Activated CD4-positive, alpha-beta memory T cell treated with anti-CD3 and anti-CD28 coated beads, Interleukin-2, amount 10 ng/mL, durations not matched to agents 7 days and 5 days (primary cell): ENCODE data around the gene COL13A1. TPM values are rescaled to one million over a fixed set of nuclear protein-coding genes. Genes with fewer than 3 reads are reported as not detected.

Experiments
- CTCF ChIA-PET: fragments of 350-600 bp; sonication (Branson Sonifier 250); formaldehyde crosslinking; loops from one replicate; lab custom pipeline; 2021; ENCODE audit warnings: antibody characterized with exemption, inconsistent platforms; lab: Charles Lee
- POLR2A ChIA-PET: fragments of 350-600 bp; sonication (Branson Sonifier 250); formaldehyde crosslinking; loops from one replicate; lab custom pipeline; 2021; ENCODE audit warnings: antibody characterized with exemption; lab: Charles Lee
- DNase-seq: peaks from one replicate; pipeline ENCODE4 v3.0.0-alpha.2; 2020
- H3K27ac Mint-ChIP-seq: one replicate; pipeline ENCODE4 v1.8.0; 2021; ENCODE audit warnings: mild to moderate bottlenecking, mixed read lengths
- H3K27me3 Mint-ChIP-seq: one replicate; pipeline ENCODE4 v1.8.0; 2021; ENCODE audit warnings: mixed read lengths
- H3K36me3 Mint-ChIP-seq: one replicate; pipeline ENCODE4 v1.8.0; 2021; ENCODE audit warnings: low read depth, mixed read lengths
- H3K4me1 Mint-ChIP-seq: one replicate; pipeline ENCODE4 v1.8.0; 2021; ENCODE audit warnings: mixed read lengths
- H3K4me3 Mint-ChIP-seq: one replicate; pipeline ENCODE4 v1.8.0; 2021; ENCODE audit warnings: mild to moderate bottlenecking, mixed read lengths
- H3K9me3 Mint-ChIP-seq: one replicate; pipeline ENCODE4 v1.8.0; 2021; ENCODE audit warnings: mixed read lengths
- total RNA-seq, 2 experiments: library from RNA; stranded (reverse); gene quantifications; one replicate each; pipeline ENCODE4 v1.2.3, GENCODE V29; 2021

Gene COL13A1
- total RNA-seq, 2 experiments from 2014 or later = not detected

GRCh38 chr10:69974551-69975155 lies 172.9 kb downstream of the COL13A1 start:
- CTCF ChIA-PET = interaction anchor here (2.4 kb wide), 1 partner anchor 16 kb away, joined by 9 read pairs; no protein-coding TSS in a partner anchor
- no peaks in the 10 kb centered on the region for H3K9me3 Mint-ChIP-seq
- H3K4me1 Mint-ChIP-seq = peaks cover 6% of the 10 kb centered on the region
- no peak for DNase-seq
- H3K36me3 Mint-ChIP-seq = no peaks in the 10 kb centered on the region
- POLR2A ChIA-PET = no interaction called here
- H3K4me3 Mint-ChIP-seq = no peak overlapping the region
- H3K27ac Mint-ChIP-seq = no peak overlapping the region
- peaks cover 48% of the 10 kb centered on the region for H3K27me3 Mint-ChIP-seq

GRCh38 chr10:69976795-69977546 lies 175.3 kb downstream of the COL13A1 start:
- Mint-ChIP-seq H3K4me3 (no peak overlapping the region), H3K9me3 (peaks cover 11% of the 10 kb centered on the region), H3K27ac (no peak overlapping the region), H3K27me3 (peaks cover 41% of the 10 kb centered on the region), H3K4me1 (peaks cover 6% of the 10 kb centered on the region), H3K36me3 (no peaks in the 10 kb centered on the region)
- DNase-seq = no peak
- ChIA-PET POLR2A (no interaction called here), CTCF (interaction anchor here (2.4 kb wide), 1 partner anchor 18 kb away, joined by 9 read pairs; no protein-coding TSS in a partner anchor)

GRCh38 chr10:69979174-69979573 lies 177.5 kb downstream of the COL13A1 start:
- no peak overlapping the region for H3K27ac Mint-ChIP-seq
- peaks cover 11% of the 10 kb centered on the region for H3K9me3 Mint-ChIP-seq
- H3K36me3 Mint-ChIP-seq = no peaks in the 10 kb centered on the region
- DNase-seq = no peak
- H3K4me3 Mint-ChIP-seq = no peak overlapping the region
- peaks cover 6% of the 10 kb centered on the region for H3K4me1 Mint-ChIP-seq
- H3K27me3 Mint-ChIP-seq = peaks cover 38% of the 10 kb centered on the region
- ChIA-PET POLR2A (no interaction called here), CTCF (no interaction called here)

- Mint-ChIP-seq H3K27me3 (peaks cover 28% of the 10 kb centered on the region), H3K4me1 (peaks cover 6% of the 10 kb centered on the region), H3K36me3 (no peaks in the 10 kb centered on the region), H3K27ac (no peak overlapping the region), H3K9me3 (peaks cover 11% of the 10 kb centered on the region), H3K4me3 (no peak overlapping the region)
- no peak for DNase-seq
- ChIA-PET CTCF (no interaction called here), POLR2A (no interaction called here)
Measured at GRCh38 chr10:69980672-69981071, 179.0 kb downstream of the COL13A1 start.

- no peak overlapping the region for H3K4me3 Mint-ChIP-seq
- no peak overlapping the region for H3K27ac Mint-ChIP-seq
- H3K36me3 Mint-ChIP-seq = no peaks in the 10 kb centered on the region
- H3K9me3 Mint-ChIP-seq = no peaks in the 10 kb centered on the region
- no peaks in the 10 kb centered on the region for H3K4me1 Mint-ChIP-seq
- H3K27me3 Mint-ChIP-seq = peaks cover 23% of the 10 kb centered on the region
- no peak for DNase-seq
- POLR2A ChIA-PET = no interaction called here
- CTCF ChIA-PET = no interaction called here
Measured at GRCh38 chr10:69988094-69988493, 186.4 kb downstream of the COL13A1 start.

GRCh38 chr10:69991151-69991550 lies 189.4 kb downstream of the COL13A1 start:
- Mint-ChIP-seq H3K4me3 (no peak overlapping the region), H3K9me3 (no peaks in the 10 kb centered on the region), H3K27ac (no peak overlapping the region), H3K4me1 (no peaks in the 10 kb centered on the region), H3K36me3 (no peaks in the 10 kb centered on the region), H3K27me3 (peaks cover 24% of the 10 kb centered on the region)
- POLR2A ChIA-PET = no interaction called here
- DNase-seq = no peak
- CTCF ChIA-PET = no interaction called here

- ChIA-PET POLR2A (no interaction called here), CTCF (interaction anchor here (1.1 kb wide), 1 partner anchor 35 kb away, joined by 7 read pairs; no protein-coding TSS in a partner anchor)
- Mint-ChIP-seq H3K4me3 (no peak overlapping the region), H3K4me1 (no peaks in the 10 kb centered on the region), H3K36me3 (no peaks in the 10 kb centered on the region), H3K9me3 (no peaks in the 10 kb centered on the region), H3K27ac (no peak overlapping the region), H3K27me3 (peaks cover 23% of the 10 kb centered on the region)
- DNase-seq = no peak
Measured at GRCh38 chr10:69994262-69994661, 192.6 kb downstream of the COL13A1 start.

GRCh38 chr10:69996611-69997010 lies 194.9 kb downstream of the COL13A1 start:
- Mint-ChIP-seq H3K4me1 (no peaks in the 10 kb centered on the region), H3K36me3 (no peaks in the 10 kb centered on the region), H3K4me3 (no peak overlapping the region), H3K27me3 (peaks cover 14% of the 10 kb centered on the region), H3K27ac (no peak overlapping the region), H3K9me3 (no peaks in the 10 kb centered on the region)
- ChIA-PET POLR2A (no interaction called here), CTCF (interaction anchor here (1.2 kb wide), 1 partner anchor 39 kb away, joined by 3 read pairs; no protein-coding TSS in a partner anchor)
- DNase-seq = no peak

GRCh38 chr10:70000262-70000661 lies 198.6 kb downstream of the COL13A1 start:
- H3K4me3 Mint-ChIP-seq = no peak overlapping the region
- peaks cover 27% of the 10 kb centered on the region for H3K27me3 Mint-ChIP-seq
- H3K4me1 Mint-ChIP-seq = no peaks in the 10 kb centered on the region
- ChIA-PET CTCF (no interaction called here), POLR2A (no interaction called here)
- H3K27ac Mint-ChIP-seq = no peak overlapping the region
- H3K9me3 Mint-ChIP-seq = no peaks in the 10 kb centered on the region
- DNase-seq = no peak
- no peaks in the 10 kb centered on the region for H3K36me3 Mint-ChIP-seq

- Mint-ChIP-seq H3K4me1 (no peaks in the 10 kb centered on the region), H3K27ac (no peak overlapping the region), H3K27me3 (peaks cover 42% of the 10 kb centered on the region), H3K9me3 (no peaks in the 10 kb centered on the region), H3K36me3 (no peaks in the 10 kb centered on the region), H3K4me3 (no peak overlapping the region)
- POLR2A ChIA-PET = no interaction called here
- CTCF ChIA-PET = no interaction called here
- DNase-seq = no peak
Measured at GRCh38 chr10:70007116-70007820, 205.6 kb downstream of the COL13A1 start.

Other genes with a start within 250 kb of the COL13A1 start
- gene NEUROG3, start 228.5 kb upstream of the COL13A1 start, total RNA-seq = under 1 TPM in 1 of 2 experiments, not detected in 1; 0.23 TPM
- 1 to 10 TPM; 2.7 to 3.2 TPM for gene FAM241B, start 171.7 kb upstream of the COL13A1 start, total RNA-seq